GM23248 (cell line): ENCODE results near the gene SLC48A1. TPM values are rescaled to one million over a fixed set of nuclear protein-coding genes. Genes with fewer than 3 reads are reported as not detected.

ENCODE experiments used
- DNase-seq: peaks from one replicate; pipeline ENCODE4 v3.0.0-alpha.2; 2015
- H2AFZ ChIP-seq: fragments of 200-600 bp; sonication (generic); 2 replicates; pipeline ENCODE4 v1.6.1; 2016; ENCODE audit warnings: antibody characterized with exemption
- H3F3A ChIP-seq: fragments of 200-600 bp; sonication (generic); 2 replicates; pipeline ENCODE4 v1.6.1; 2016; ENCODE audit warnings: mild to moderate bottlenecking, antibody characterized with exemption, mixed run types; ENCODE audit not compliant: insufficient read depth
- H3K27ac ChIP-seq: fragments of 200-600 bp; sonication (generic); 2 replicates; pipeline ENCODE4 v1.5.1; 2016; ENCODE audit warnings: mild to moderate bottlenecking
- H3K27me3 ChIP-seq: fragments of 200-600 bp; sonication (generic); replicated peaks from 2 replicates; pipeline ENCODE4 v1.6.1; 2016; ENCODE audit warnings: mild to moderate bottlenecking; ENCODE audit not compliant: insufficient read depth
- H3K36me3 ChIP-seq: fragments of 200-600 bp; sonication (generic); 2 replicates; pipeline ENCODE4 v1.6.1; 2016; ENCODE audit warnings: low read depth, mild to moderate bottlenecking
- H3K4me1 ChIP-seq: fragments of 200-600 bp; sonication (generic); 2 replicates; pipeline ENCODE4 v1.6.1; 2016; ENCODE audit warnings: mild to moderate bottlenecking; ENCODE audit not compliant: insufficient read depth
- H3K4me2 ChIP-seq: fragments of 200-600 bp; sonication (generic); one replicate; pipeline ENCODE4 v1.6.1; 2016; ENCODE audit warnings: mild to moderate bottlenecking; ENCODE audit not compliant: unreplicated experiment
- H3K4me3 ChIP-seq: fragments of 200-600 bp; sonication (generic); 2 replicates; pipeline ENCODE4 v1.5.1; 2016; ENCODE audit warnings: mild to moderate bottlenecking
- H3K79me2 ChIP-seq: fragments of 200-600 bp; sonication (generic); 2 replicates; pipeline ENCODE4 v1.6.1; 2016; ENCODE audit warnings: mild to moderate bottlenecking; ENCODE audit not compliant: insufficient read depth
- H3K9ac ChIP-seq: fragments of 200-600 bp; sonication (generic); 2 replicates; pipeline ENCODE4 v1.6.1; 2016; ENCODE audit warnings: mild to moderate bottlenecking
- H3K9me2 ChIP-seq: fragments of 200-600 bp; sonication (generic); 2 replicates; pipeline ENCODE4 v1.6.1; 2016; ENCODE audit warnings: mixed run types, mild to moderate bottlenecking, moderate library complexity; ENCODE audit not compliant: insufficient read depth
- H3K9me3 ChIP-seq: fragments of 200-600 bp; sonication (generic); one replicate; pipeline ENCODE4 v1.6.1; 2017; ENCODE audit warnings: low read depth
- H4K20me1 ChIP-seq: fragments of 200-600 bp; sonication (generic); 2 replicates; pipeline ENCODE4 v1.6.0; 2016; ENCODE audit not compliant: insufficient read depth
- EZH2 ChIP-seq: fragments of 200-600 bp; sonication (generic); IDR thresholded peaks from 2 replicates; pipeline ENCODE4 v1.6.1; 2018; ENCODE audit warnings: antibody characterized with exemption, mild to moderate bottlenecking; ENCODE audit not compliant: insufficient read depth, poor library complexity, severe bottlenecking
- EZH2phosphoT487 ChIP-seq: fragments of 200-600 bp; sonication (generic); IDR thresholded peaks from 2 replicates; pipeline ENCODE4 v1.6.1; 2018; ENCODE audit warnings: antibody characterized with exemption, moderate library complexity, mild to moderate bottlenecking, low read depth; ENCODE audit not compliant: insufficient read depth
- WGBS, 2 experiments: methylation state at CpG; one replicate each; pipeline ENCODE4 v1.1.6; 2015 to 2017; ENCODE audit warnings: low lambda C conversion rate in 2 of 2, low coverage in 1 of 2; ENCODE audit errors: missing lambda C conversion rate in 2 of 2; 5-methylcytosine and 5-hydroxymethylcytosine counted together
- in situ Hi-C: fragments of 300-500 bp; cut with MboI; formaldehyde crosslinking; loops from 2 replicates; pipeline ENCODE4 v1.15.0; 2020
- polyA plus RNA-seq: library from polyadenylated mRNA; unstranded; fragments of >200 nt; fragmentation: Nextera tagmentation; extraction: Ambion mirVana; gene quantifications from 2 replicates; pipeline ENCODE4 v1.2.1, GENCODE V29; 2016
- total RNA-seq: library from RNA; depleted of rRNA; stranded (reverse); fragments of >200 nt; shearing (Covaris generic); gene quantifications from 2 replicates; pipeline ENCODE4 v1.2.3, GENCODE V29; 2014

SLC48A1 gene
- total and polyA plus RNA-seq, 2 experiments from 2014 or later, result 16.4 to 21.8 TPM

GRCh38 chr12:47745485-47746041 is 27.5 kb upstream of the SLC48A1 start:
- H2AFZ ChIP-seq, result no peak overlapping the region
- no peak overlapping the region for H3K27ac ChIP-seq
- no peaks in the 10 kb centered on the region for H4K20me1 ChIP-seq
- no peaks in the 10 kb centered on the region for H3F3A ChIP-seq
- in situ Hi-C loops, result no loop called here
- no peaks in the 10 kb centered on the region for H3K36me3 ChIP-seq
- no peaks in the 10 kb centered on the region for H3K79me2 ChIP-seq
- H3K4me3 ChIP-seq, result no peak overlapping the region
- no peak overlapping the region for H3K9ac ChIP-seq
- no peaks in the 10 kb centered on the region for H3K27me3 ChIP-seq
- H3K9me3 ChIP-seq, result no peaks in the 10 kb centered on the region
- DNase-seq, result no peak
- no peaks in the 10 kb centered on the region for H3K9me2 ChIP-seq
- WGBS, 2 experiments, result 79 to 81% methylated on average over 16 of the region's 16 CpGs
- TF ChIP-seq EZH2phosphoT487, result no peak
- TF ChIP-seq EZH2, result no peak
- no peaks in the 10 kb centered on the region for H3K4me1 ChIP-seq
- H3K4me2 ChIP-seq, result no peak overlapping the region

GRCh38 chr12:47746073-47746472 is 27.0 kb upstream of the SLC48A1 start:
- no peaks in the 10 kb centered on the region for H3K4me1 ChIP-seq
- H2AFZ ChIP-seq, result no peak overlapping the region

GRCh38 chr12:47746523-47746922 is 26.5 kb upstream of the SLC48A1 start:
- no peaks in the 10 kb centered on the region for H3K4me1 ChIP-seq
- H3K36me3 ChIP-seq, result no peaks in the 10 kb centered on the region
- no peaks in the 10 kb centered on the region for H3K27me3 ChIP-seq
- H3K9me3 ChIP-seq, result no peaks in the 10 kb centered on the region
- no peak overlapping the region for H2AFZ ChIP-seq
- DNase-seq, result no peak
- in situ Hi-C loops, result no loop called here
- no peaks in the 10 kb centered on the region for H3K9me2 ChIP-seq
- TF ChIP-seq EZH2 (no peak), EZH2phosphoT487 (no peak)
- no peak overlapping the region for H3K4me3 ChIP-seq
- no peaks in the 10 kb centered on the region for H3K79me2 ChIP-seq
- H3K9ac ChIP-seq, result no peak overlapping the region
- 74 to 78% methylated on average over 7 of the region's 7 CpGs for WGBS, 2 experiments
- H3F3A ChIP-seq, result no peaks in the 10 kb centered on the region; the same call in 1 of the 2 replicates
- no peak overlapping the region for H3K4me2 ChIP-seq
- no peaks in the 10 kb centered on the region for H4K20me1 ChIP-seq
- H3K27ac ChIP-seq, result no peak overlapping the region

More at GRCh38 chr12:47746073-47746472, 27.0 kb upstream of the SLC48A1 start:
- Histone ChIP-seq H3K4me2 (no peak overlapping the region), H3K27me3 (no peaks in the 10 kb centered on the region), H3K27ac (no peak overlapping the region), H3K4me3 (no peak overlapping the region), H3K9me3 (no peaks in the 10 kb centered on the region), H3K79me2 (no peaks in the 10 kb centered on the region), H3K9ac (no peak overlapping the region), H3F3A (no peaks in the 10 kb centered on the region), H4K20me1 (no peaks in the 10 kb centered on the region), H3K9me2 (no peaks in the 10 kb centered on the region), H3K36me3 (no peaks in the 10 kb centered on the region)
- in situ Hi-C loops, result no loop called here
- 76 to 91% methylated on average over 5 of the region's 5 CpGs for whole genome bisulfite sequencing, 2 experiments
- TF ChIP-seq EZH2, result no peak
- no peak for TF ChIP-seq EZH2phosphoT487
- no peak for DNase-seq

- Histone ChIP-seq H3K27me3 (no peaks in the 10 kb centered on the region), H2AFZ (no peak overlapping the region), H3K4me3 (no peak overlapping the region), H3K36me3 (no peaks in the 10 kb centered on the region), H4K20me1 (no peaks in the 10 kb centered on the region), H3K9me2 (no peaks in the 10 kb centered on the region), H3K27ac (no peak overlapping the region), H3K4me2 (no peak overlapping the region), H3F3A (peaks cover 5% of the 10 kb centered on the region), H3K4me1 (peaks cover 4% of the 10 kb centered on the region), H3K9ac (no peak overlapping the region), H3K79me2 (no peaks in the 10 kb centered on the region), H3K9me3 (no peaks in the 10 kb centered on the region)
- TF ChIP-seq EZH2phosphoT487, result no peak
- TF ChIP-seq EZH2, result no peak
- DNase-seq, result no peak
- in situ Hi-C loops, result no loop called here
- 78 to 82% methylated on average over 4 of the region's 4 CpGs for WGBS, 2 experiments
Measured at GRCh38 chr12:47747126-47747525, 25.9 kb upstream of the SLC48A1 start.
